Islet of Langerhans (tissue), 1 donor: ENCODE results near the gene CATSPER1.
"Not testable (repeated sequence)": the region's sequence is repeated elsewhere in the genome, so short reads cannot be mapped to it uniquely, and the experiment has no call there.

ENCODE experiments used
- FAIRE-seq: peaks from one replicate; lab custom pipeline; 2011; peaks lifted over from hg19 to GRCh38; lab: Jason Lieb, UNC

Gene CATSPER1

DNA sequence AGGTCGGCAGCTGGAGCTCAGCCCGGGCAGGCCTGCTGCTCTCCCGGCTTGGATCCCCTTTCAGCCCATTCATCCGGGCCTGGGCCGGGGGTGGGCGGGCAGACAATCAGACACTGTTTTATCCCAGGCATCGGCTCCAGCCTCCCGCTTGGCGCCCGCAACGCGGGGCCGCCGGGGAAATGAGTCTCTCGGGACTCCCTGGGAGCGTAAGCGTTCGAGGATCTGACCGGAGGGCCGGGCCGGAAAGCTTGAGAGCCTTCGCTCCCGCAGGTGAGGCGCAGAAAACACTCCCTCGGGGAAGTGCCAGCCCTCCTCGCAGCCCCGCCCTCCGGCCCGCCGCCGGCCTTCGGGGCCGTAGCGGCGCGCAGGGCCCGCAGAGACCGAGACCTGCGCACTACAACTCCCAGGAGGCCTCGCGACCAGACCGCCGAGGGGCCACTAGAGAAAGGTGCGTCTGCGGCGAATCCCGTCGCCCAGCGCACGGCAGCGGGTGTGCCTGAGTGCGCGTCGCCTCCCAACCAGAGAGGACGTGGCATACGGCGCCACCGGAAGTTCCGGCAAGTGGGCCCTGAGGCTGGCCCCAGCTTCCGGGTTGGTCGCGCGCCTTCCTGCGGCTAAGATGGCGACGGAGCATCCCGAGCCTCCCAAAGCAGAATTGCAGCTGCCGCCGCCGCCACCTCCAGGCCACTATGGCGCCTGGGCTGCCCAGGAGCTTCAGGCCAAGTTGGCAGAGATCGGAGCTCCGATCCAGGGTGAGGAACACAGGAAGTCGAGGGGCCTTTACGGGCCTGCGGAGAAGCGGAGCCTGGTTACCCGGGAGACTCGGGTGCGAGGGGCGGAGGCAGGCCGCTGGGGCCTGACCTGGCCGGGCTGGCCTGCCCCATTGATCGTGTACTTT, 25.7 kb upstream of the CATSPER1 start, which contains the start of gene SF3B2:
Gene SF3B2, plus strand, starts transcription at position 599 of the 898 bp plus-strand sequence. Its CDS starts 21 bp downstream, at position 620.
- FAIRE-seq = no peak

GRCh38 chr11:66051371-66051765, 25.1 kb upstream of the CATSPER1 start:
- FAIRE-seq = no peak

DNA sequence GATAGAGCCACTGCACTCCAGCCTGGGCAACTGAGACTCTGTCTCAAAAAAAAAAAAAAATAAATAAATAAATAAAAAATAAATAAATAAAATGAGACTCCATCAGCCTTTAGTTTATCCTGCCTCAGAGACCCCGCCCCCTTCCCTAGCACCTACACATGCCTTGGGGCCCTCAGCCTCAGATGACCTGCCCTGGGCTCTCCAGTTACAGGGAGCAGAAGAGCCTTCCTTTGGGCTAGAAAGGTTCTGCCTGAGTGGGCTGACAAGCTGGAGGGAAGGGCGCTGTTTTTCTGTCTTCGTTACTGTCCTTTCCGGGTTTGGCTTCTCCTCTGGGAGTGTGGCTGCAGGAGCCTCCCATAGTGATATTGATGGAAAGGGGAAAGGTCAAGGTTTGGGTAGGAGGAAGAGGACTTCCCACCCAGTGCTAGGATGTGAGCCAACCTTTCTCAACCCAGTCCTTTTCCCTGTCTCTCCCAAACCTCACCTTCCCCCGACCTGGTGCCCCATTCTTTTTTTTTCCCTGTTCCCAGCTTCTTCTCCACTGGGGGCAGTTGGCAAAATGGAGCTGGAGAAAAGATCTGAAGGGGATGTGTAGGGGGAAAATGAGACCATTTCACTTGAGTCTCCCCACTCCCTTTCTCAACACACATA, 24.4 kb upstream of the CATSPER1 start:
- no peak for FAIRE-seq

DNA sequence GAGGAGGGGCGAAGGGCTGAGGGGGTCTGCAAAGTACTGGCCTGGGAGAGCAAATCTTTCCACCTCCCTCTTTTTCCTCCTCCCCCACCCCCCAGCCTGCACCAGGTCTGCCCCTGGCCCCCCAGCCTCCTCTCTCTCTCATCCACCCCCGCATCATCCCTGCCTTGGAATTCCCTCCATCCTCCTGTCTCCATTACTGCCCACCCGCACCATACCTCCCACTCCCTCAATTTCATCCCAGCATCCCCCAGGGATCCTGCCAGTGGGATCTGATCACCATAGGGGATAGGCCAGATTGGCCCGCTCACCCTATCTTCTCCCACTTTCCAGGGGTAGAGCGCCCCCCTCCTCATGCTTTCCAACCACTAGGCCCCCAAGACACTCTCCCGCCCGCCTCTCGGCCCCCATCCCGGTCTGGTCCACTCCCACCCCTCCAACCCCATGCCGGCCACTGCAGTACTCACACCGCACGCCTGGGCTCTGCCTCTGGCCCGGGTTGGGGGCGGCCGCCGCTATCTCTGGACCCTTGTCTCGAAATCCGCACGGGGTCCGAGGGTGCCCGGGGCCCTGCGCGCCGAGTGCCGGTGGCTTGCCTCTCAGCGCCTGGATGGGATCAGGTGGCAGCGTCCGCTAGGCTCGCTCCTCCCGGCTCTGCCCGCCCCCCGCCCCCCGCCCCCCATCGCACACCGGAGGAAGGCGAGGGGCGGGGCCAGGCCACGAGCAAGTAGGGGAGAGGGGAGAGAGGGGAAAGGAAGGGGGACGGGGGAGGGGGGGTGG, 22.5 kb upstream of the CATSPER1 start, which contains the start of gene GAL3ST3:
Gene GAL3ST3, minus strand, starts transcription at position 615 of the 777 bp plus-strand sequence. CDS start 3,746 bp downstream, outside the sequence.
- FAIRE-seq = no peak

DNA sequence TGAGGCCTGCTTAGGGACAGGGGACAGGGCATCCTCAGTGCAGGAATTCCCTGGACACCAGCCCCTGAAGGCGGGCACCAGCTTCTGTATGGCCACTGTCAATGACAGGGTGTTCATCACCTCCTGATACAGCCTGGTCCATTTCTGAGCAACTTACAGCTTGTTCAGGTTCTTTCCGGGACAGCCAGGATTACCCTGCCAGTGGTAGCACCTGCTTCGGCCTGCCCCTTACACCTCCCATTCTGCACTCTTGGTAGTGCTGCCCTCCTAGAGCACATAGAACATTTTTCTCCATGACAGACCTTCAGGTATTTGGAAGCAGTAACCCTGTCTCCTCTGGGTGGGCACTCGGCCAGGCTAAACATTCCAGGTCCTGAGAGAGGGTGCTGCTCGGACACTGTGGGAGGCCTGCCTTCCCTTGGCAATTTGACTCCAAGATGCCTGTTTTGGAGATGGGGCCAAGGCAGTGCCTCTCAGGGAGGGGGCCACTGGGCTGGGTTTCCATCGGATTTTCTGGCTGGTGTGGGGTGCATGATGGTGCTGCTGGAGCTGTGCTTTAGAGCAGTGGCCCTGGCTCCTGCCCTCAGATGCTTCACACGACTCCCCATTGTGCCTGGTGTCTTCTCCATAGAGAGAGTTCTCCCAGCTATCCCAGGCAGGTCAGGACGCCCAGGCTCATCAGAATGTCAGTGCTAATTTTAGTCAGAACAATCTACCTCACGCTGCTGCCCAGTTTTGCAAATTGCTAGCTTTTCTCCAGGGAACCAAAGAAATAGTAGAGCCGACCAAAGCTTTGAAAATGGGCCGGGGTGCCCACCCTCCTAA, 21.5 kb upstream of the CATSPER1 start:
- no peak for FAIRE-seq

DNA sequence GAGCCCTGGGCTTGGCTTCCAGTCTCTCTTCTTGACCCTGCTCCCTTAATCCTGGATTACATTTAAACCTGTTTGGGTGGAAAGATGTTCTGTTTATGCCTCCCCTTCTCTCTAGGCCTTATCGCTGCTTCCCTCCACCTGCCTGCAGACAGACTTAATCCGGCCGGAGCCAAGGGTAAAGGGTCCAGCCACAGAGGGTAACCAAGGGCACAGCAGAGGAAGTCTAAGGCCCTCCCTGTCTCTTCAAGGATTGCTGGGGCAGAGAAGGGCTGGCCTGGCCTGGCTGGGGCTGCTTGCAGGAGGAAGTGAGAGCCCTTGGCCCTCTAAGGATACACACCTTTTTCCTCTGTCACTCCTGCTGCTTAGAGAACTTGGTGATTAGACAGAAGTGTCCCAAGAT, 20.6 kb upstream of the CATSPER1 start:
- FAIRE-seq = no peak

DNA sequence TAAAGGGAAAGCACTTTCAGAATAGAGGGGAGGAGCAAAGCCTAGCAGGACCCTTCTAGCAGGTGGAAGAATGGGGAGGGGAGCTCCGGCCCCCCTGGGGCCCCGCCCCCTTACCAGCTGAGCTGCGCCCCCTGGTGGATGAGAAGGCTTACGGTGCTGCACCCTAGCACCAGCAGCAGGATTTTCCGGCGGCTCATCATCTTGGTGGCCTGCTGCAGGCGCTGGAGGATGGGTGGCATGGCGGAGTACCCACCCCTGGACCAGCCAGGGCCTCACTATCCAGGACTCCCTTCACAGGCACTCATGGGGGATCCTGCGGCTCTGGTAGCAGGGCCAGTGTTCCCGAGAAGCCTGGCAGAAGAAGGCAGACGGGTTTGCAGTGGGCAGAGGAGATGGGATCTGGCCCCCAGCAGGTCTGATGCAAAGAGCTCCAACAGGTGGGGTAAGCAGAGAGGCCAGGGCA, 18.9 kb upstream of the CATSPER1 start:
- FAIRE-seq = no peak

DNA sequence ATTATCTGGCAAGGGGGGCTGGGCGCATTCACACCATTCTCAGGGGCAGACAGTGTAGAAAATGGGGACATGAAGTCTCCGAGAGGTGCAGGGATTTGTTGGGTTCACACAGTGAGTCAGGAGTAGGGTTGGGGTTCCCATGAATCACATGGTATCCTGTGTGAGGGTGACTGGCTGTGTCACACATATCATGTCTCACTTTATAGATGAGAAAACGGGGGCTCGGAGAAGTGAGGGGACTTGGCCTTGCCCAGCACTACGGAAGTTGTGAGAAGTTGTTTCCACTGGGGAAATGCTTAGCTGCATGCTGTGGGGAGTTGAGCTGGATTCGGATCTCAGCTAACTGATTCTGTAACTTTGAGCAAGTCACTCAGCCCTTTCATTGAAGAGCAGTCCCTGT, 18.5 kb upstream of the CATSPER1 start:
- FAIRE-seq = no peak

GRCh38 chr11:66042996-66043906, 17.0 kb upstream of the CATSPER1 start:
- no peak for FAIRE-seq

DNA sequence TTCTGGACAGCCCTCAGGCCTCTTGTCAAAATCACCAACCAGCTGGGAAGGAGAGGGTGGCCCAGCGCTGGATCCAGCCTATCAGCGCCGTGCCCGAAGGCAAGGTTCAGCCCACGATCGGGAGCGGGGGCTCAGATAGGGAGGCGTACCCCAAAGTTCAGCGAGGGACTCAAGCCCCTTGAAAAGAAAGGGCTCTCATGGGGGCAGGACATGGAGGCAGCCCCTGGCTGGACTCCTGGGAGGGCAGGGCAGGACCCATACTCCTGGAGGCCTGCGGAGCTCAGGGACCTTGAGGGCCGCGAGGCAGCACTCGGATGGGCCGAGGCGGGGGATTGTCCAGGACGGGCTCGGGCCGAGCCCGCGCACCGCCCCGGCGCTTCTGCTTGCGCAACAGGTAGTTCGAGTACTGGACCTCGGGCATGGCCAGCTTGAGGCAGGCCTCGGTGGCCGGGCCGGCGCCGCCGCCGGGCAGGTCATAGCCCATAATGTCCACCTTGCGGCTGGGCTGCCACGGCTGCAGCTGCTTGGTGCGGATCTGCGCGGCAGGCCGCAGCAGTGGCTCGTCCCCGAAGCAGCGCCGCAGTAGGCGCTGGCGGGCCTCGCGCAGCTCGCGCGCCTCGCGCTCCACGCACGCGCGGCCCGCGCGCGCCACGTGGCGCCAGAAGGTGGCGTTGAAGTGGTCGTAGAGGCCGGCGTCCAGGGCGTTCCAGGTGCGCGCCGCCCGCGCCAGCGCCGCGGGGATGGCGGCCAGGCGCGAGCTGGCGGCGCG, 16.1 kb upstream of the CATSPER1 start:
- FAIRE-seq = no peak

DNA sequence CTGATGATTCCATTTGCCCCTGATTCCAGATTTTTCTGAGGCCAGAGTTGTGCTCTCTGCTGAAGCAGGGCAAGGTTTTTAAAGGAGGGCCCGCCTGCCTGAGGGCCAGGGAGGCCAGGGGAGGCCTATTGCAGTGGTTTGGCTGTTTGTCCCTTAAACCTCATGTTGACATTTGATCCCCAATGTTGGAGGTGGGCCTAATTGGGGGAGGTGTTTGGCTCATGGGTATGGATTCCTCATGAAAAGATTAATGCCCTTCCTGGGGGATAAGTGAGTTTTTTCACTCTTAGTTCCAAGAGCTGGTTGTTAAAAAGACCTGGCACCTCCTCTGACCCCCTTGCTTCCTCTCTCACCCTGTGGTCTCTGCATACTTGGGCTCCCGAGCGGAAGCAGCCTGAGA, 13.5 kb upstream of the CATSPER1 start:
- no peak for FAIRE-seq

GRCh38 chr11:66037327-66037726, 11.0 kb upstream of the CATSPER1 start:
- FAIRE-seq = no peak

- FAIRE-seq = no peak
Measured at GRCh38 chr11:66036334-66036710, 10.0 kb upstream of the CATSPER1 start.

DNA sequence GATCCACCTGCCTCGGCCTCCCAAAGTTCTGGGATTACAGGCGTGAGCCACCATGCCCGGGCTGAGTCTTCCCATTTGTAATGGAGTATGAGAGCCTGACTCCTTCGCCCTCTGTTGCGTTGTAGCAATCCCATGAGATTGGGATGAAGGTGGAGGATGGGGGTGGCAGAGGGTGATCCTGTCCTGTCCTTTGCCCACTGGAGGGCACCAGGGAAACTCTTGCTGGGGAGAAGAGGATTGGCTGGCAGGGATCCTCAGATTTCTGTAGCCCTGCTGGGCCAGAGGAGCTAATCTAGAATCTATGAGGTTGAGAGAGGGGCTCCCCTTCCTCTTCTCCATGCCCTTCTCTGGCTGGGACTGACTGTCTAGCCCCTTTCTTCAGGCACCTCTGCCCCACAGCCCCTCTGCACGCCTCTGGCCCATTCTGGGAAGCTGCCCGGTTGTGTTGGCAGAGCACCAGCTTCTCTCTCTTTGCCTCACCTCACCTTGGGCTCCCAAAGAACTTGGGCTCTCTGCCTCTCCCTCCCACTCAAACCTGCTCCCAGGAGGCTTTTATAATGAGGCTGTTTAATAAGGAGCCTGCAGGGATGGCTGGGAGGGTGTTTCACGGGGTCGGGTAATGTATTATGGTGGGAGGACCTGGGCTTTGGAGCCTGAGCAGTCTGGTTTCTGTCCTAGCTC, 9.5 kb upstream of the CATSPER1 start:
- no peak for FAIRE-seq

DNA sequence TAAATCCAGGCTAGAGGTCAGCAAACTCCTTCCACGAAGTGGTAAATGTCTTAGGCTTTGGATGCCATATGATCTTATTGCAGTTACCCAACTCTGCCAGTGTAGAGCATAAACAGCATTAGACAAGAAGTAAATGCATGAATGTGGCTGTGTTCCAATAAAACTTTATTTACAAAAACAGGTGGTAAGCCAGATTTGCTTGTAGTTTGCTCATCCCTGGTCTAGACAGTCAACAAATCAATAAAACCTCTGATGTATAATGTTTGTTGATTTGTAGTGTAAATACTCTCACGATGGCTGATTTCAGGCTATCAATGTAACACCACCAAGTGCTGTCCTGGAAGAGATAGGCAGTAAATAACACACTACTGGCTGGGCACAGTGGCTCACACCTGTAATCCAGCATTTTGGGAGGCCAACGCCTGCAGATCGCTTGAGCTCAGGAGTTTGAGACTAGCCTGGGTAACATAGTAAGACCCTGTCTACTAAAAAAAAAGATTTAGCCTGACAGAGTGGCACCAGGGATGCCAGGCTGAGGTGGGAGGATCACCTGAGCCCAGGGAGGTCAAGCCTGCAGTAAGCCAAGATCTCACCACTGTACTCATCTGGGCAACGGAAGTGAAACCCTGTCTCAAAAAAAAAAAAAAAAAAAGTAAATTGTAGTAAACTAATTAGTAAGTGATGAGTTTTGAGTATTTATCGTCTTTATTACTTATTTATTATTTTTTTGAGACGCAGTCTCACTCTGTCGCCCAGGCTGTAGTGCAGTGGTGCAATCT, 6.9 kb upstream of the CATSPER1 start:
- FAIRE-seq = no peak

GRCh38 chr11:66023186-66023440, 3.2 kb downstream of the CATSPER1 start:
- not testable (repeated sequence) for FAIRE-seq

DNA sequence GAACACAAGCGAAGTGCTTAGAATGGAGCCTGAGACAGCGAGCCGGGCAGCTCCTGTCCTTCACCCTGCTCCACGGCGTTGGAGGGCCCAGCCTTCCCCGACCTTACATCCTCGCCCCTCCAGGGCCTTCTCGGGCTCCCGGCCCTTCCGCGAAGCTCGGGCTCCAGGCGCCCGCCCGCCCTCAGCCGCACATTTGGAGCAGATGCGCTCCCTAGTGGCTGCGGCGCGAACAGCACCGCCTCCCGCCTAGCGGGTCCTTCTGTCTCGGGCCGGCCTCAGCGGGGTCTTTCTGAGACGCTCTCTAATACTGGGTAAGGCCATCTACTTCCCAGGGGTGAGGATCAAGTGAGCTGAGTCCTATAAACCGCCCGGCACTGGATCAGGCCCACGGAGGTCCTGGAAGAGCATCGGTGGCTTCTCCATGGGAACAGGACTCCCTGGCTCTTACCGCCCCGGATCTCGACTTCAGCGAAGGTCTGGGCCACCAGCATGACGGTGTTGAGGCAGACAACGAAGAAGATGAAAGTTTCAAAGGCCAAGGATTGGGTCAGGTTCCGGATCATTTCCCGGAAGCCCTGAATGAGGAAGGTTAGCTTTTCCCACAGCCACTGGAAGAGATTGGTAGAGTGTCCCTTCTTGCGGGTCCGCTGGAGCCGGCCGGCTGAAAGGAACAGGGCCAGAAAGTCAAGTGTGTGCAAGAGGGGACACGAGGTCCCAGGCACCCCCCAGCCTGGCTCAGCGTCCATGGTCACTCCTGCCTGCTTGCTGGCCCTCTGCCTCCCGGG, 3.7 kb downstream of the CATSPER1 start:
- no peak for FAIRE-seq
